Kasumi-1 (cell line): ENCODE results near the gene SLCO2A1.

Experiments used
- DNase-seq, 2 experiments: peaks; one replicate each; lab custom pipeline; 2025; lab: John Stamatoyannopoulos, UW

The SLCO2A1 gene

GRCh38 chr3:133980550-133980949, 49.2 kb downstream of the SLCO2A1 start:
- no peak for DNase-seq

GRCh38 chr3:133980035-133980434, 49.7 kb downstream of the SLCO2A1 start:
- no peak for DNase-seq

- peak; percentile 56 to 63 for DNase-seq
These were observed 50.2 kb downstream of the SLCO2A1 start for GRCh38 chr3:133979553-133979952.

- DNase-seq = no peak
These were observed 52.2 kb downstream of the SLCO2A1 start for GRCh38 chr3:133977568-133977967.

GRCh38 chr3:133973249-133973980, 56.3 kb downstream of the SLCO2A1 start:
- no peak for DNase-seq

GRCh38 chr3:133972156-133972555, 57.6 kb downstream of the SLCO2A1 start:
- no peak for DNase-seq

- no peak for DNase-seq
These were observed 58.8 kb downstream of the SLCO2A1 start for GRCh38 chr3:133970916-133971315.

- DNase-seq = no peak
These were observed 59.4 kb downstream of the SLCO2A1 start for GRCh38 chr3:133970339-133970738.

- DNase-seq = no peak
These were observed 61.5 kb downstream of the SLCO2A1 start for GRCh38 chr3:133967992-133968892.

GRCh38 chr3:133966954-133967353, 62.8 kb downstream of the SLCO2A1 start:
- DNase-seq = no peak

GRCh38 chr3:133965906-133966305, 63.8 kb downstream of the SLCO2A1 start:
- DNase-seq = no peak

- DNase-seq = peak; percentile 3 to 9
These were observed 64.6 kb downstream of the SLCO2A1 start for GRCh38 chr3:133965013-133965570.

GRCh38 chr3:133964547-133964946, 65.2 kb downstream of the SLCO2A1 start:
- DNase-seq = peak; percentile 82 to 84

GRCh38 chr3:133963657-133964396, 65.9 kb downstream of the SLCO2A1 start:
- no peak for DNase-seq

- DNase-seq = no peak
These were observed 66.9 kb downstream of the SLCO2A1 start for GRCh38 chr3:133962849-133963248.

GRCh38 chr3:133958071-133958805, 71.5 kb downstream of the SLCO2A1 start:
- DNase-seq = no peak

- no peak for DNase-seq
These were observed 72.7 kb downstream of the SLCO2A1 start for GRCh38 chr3:133956982-133957381.

- DNase-seq = no peak
These were observed 73.4 kb downstream of the SLCO2A1 start for GRCh38 chr3:133956353-133956752.

- DNase-seq = no peak
These were observed 73.8 kb downstream of the SLCO2A1 start for GRCh38 chr3:133955892-133956291.

GRCh38 chr3:133954717-133955360, 74.9 kb downstream of the SLCO2A1 start:
- no peak for DNase-seq

GRCh38 chr3:133953297-133953696, 76.4 kb downstream of the SLCO2A1 start:
- no peak for DNase-seq
